Measurements from ENCODE around the gene SECISBP2. TPM values are rescaled to one million over a fixed set of nuclear protein-coding genes. Genes with fewer than 3 reads are reported as not detected.

Gene SECISBP2
- total and polyA plus RNA-seq, 4 donors, result 14.2 to 37.7 (median 24.3) TPM

DNA sequence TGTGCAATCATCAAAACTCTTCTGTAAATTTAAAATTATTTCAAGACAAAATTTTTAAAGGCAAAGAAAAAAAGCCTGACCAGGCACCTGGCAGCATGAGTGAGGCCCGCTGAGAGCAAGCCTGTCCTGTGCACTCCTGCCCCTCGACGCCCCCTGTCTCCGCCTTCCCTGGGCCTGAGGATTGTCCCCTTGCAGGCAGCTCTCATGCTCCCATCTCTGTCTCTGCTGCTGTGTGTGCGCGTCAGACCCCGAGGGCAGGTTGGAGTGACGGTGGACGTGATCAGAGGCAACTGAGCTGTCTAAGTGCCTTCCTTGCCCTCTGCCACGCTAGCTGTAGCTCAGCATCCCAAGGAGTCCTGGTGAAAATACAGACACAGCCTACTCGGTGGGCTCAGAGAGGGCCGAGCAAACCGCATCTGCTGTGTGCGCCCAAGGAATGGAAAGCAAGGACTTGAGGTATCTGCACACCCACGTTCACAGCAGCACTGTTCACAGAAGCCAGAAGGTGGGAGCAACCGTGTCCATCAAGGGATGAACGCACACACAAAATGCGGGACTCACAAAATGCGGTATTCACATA is 65.5 kb downstream of the SECISBP2 start:
- no peak overlapping the region for H3K27ac ChIP-seq (ENCODE audit: low read depth in 1 of 2, low read length in 2 of 2)
- H3K36me3 ChIP-seq (ENCODE audit: control insufficient read depth in 4 of 4, insufficient read depth in 3 of 4, low read depth in 1 of 4, low read length in 3 of 4), result peaks cover 0 to 3% (median 0%) of the 10 kb centered on the region in 4 donors
- no peaks in the 10 kb centered on the region for H3K27me3 ChIP-seq (ENCODE audit: control insufficient read depth in 4 of 4, insufficient read depth in 4 of 4, low read length in 3 of 4)
- H3K9ac ChIP-seq (ENCODE audit: low read depth in 1 of 2, low read length in 2 of 2), result no peak overlapping the region
- peaks cover 14 to 31% (median 28%) of the 10 kb centered on the region in 4 donors for H3K4me1 ChIP-seq (ENCODE audit: control insufficient read depth in 4 of 4, insufficient read depth in 4 of 4, low read length in 3 of 4)
- WGBS, result 95% methylated on average over 19 of the region's 19 CpGs
- H3K4me3 ChIP-seq (ENCODE audit: low read depth in 1 of 3, low read length in 3 of 3), result no peak overlapping the region
- DNase-seq (ENCODE audit: low spot score), result no peak
- no peak for TF ChIP-seq EGR1 (IDR thresholded peaks at IDR 0.05; ENCODE audit: low read depth in 2 of 2)
- no peak for TF ChIP-seq FOXA2 (IDR thresholded peaks at IDR 0.05)
- TF ChIP-seq TAF1 (conservative IDR thresholded peaks at IDR 0.05), result no peak
- no peak for TF ChIP-seq FOXA1 (IDR thresholded peaks at IDR 0.05)
- no peak for TF ChIP-seq NR2F2 (IDR thresholded peaks at IDR 0.05)
- TF ChIP-seq, protein P1, sequence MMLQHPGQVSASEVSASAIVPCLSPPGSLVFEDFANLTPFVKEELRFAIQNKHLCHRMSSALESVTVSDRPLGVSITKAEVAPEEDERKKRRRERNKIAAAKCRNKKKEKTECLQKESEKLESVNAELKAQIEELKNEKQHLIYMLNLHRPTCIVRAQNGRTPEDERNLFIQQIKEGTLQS (IDR thresholded peaks at IDR 0.05), result no peak
- no peak for TF ChIP-seq HNF4A (conservative IDR thresholded peaks at IDR 0.05)
- no peak for TF ChIP-seq SP1 (IDR thresholded peaks at IDR 0.05)
- TF ChIP-seq RXRA (IDR thresholded peaks at IDR 0.05), result no peak
- TF ChIP-seq, protein P2, sequence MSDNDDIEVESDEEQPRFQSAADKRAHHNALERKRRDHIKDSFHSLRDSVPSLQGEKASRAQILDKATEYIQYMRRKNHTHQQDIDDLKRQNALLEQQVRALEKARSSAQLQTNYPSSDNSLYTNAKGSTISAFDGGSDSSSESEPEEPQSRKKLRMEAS (IDR thresholded peaks at IDR 0.05), result no peak
- TF ChIP-seq HNF4G (IDR thresholded peaks at IDR 0.05), result no peak
- TF ChIP-seq, protein P3, sequence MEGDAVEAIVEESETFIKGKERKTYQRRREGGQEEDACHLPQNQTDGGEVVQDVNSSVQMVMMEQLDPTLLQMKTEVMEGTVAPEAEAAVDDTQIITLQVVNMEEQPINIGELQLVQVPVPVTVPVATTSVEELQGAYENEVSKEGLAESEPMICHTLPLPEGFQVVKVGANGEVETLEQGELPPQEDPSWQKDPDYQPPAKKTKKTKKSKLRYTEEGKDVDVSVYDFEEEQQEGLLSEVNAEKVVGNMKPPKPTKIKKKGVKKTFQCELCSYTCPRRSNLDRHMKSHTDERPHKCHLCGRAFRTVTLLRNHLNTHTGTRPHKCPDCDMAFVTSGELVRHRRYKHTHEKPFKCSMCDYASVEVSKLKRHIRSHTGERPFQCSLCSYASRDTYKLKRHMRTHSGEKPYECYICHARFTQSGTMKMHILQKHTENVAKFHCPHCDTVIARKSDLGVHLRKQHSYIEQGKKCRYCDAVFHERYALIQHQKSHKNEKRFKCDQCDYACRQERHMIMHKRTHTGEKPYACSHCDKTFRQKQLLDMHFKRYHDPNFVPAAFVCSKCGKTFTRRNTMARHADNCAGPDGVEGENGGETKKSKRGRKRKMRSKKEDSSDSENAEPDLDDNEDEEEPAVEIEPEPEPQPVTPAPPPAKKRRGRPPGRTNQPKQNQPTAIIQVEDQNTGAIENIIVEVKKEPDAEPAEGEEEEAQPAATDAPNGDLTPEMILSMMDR (IDR thresholded peaks at IDR 0.05; ENCODE audit: low read depth, low read length, missing input control), result no peak
- H3K9me3 ChIP-seq (ENCODE audit: control insufficient read depth in 4 of 4, low read length in 3 of 4), result no peaks in the 10 kb centered on the region

DNA sequence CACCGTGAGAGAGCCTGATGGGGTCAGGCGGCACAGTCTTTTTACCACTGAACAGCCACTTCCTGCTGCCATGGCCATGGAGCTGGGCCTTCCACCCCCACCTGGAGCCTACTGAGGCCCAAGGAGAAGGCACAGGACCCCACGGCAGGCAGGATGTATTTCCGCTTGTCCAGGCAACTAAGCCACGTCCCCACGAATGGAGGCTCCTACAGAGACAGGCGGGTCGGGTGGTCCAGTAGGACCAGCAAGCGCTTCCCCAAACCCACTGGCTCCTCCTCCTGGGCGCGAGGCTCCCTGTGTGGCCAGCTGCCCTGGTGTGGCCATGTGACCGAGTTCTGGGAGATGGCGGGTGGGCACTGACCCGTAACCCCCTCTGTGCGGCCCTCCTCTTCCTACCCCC is 66.5 kb downstream of the SECISBP2 start:
- TF ChIP-seq RAD21 (IDR thresholded peaks at IDR 0.05), result no peak
- TF ChIP-seq NR2F2 (IDR thresholded peaks at IDR 0.05), result no peak
- no peak for TF ChIP-seq FOXA2 (IDR thresholded peaks at IDR 0.05)
- TF ChIP-seq GABPA (IDR thresholded peaks at IDR 0.05 in 1 of 2, conservative IDR thresholded peaks at IDR 0.05 in 1 of 2), result no peak
- TF ChIP-seq HNF4G (IDR thresholded peaks at IDR 0.05), result no peak
- TF ChIP-seq RXRA (IDR thresholded peaks at IDR 0.05), result no peak
- TF ChIP-seq, protein P3 (IDR thresholded peaks at IDR 0.05; ENCODE audit: low read depth, low read length, missing input control), result no peak
- TF ChIP-seq SP1 (IDR thresholded peaks at IDR 0.05), result no peak
- TF ChIP-seq HNF4A (conservative IDR thresholded peaks at IDR 0.05), result no peak
- TF ChIP-seq, protein P2 (IDR thresholded peaks at IDR 0.05), result no peak
- TF ChIP-seq, protein P1 (IDR thresholded peaks at IDR 0.05), result no peak
- no peak for TF ChIP-seq YY1 (IDR thresholded peaks at IDR 0.05)
- Histone ChIP-seq H3K9ac (ENCODE audit: low read depth in 1 of 2, low read length in 2 of 2) (no peak overlapping the region), H3K4me1 (ENCODE audit: control insufficient read depth in 4 of 4, insufficient read depth in 4 of 4, low read length in 3 of 4) (peaks cover 14 to 33% (median 30%) of the 10 kb centered on the region in 4 donors), H3K9me3 (ENCODE audit: control insufficient read depth in 4 of 4, low read length in 3 of 4) (no peaks in the 10 kb centered on the region), H3K27ac (ENCODE audit: low read depth in 1 of 2, low read length in 2 of 2) (no peak overlapping the region), H3K4me3 (ENCODE audit: low read depth in 1 of 3, low read length in 3 of 3) (no peak overlapping the region), H3K27me3 (ENCODE audit: control insufficient read depth in 4 of 4, insufficient read depth in 4 of 4, low read length in 3 of 4) (no peaks in the 10 kb centered on the region), H3K36me3 (ENCODE audit: control insufficient read depth in 4 of 4, insufficient read depth in 3 of 4, low read depth in 1 of 4, low read length in 3 of 4) (no peaks in the 10 kb centered on the region)
- no peak for DNase-seq (ENCODE audit: low spot score)
- WGBS, result 97% methylated on average over 15 of the region's 15 CpGs

Measured in liver (tissue), 9 donors.